HFF-Myc (cell line): ENCODE data around the gene SMIM44.
"Not testable (repeated sequence)": the region's sequence is repeated elsewhere in the genome, so short reads cannot be mapped to it uniquely, and the experiment has no call there.

Experiments
- DNase-seq: peaks from one replicate; pipeline ENCODE4 v3.0.0-alpha.2; 2011; ENCODE audit warnings: low read depth; ENCODE audit errors: extremely low read depth
- H3K4me3 ChIP-seq: replicated peaks from 2 replicates; pipeline ENCODE4 v1.5.1; 2011; ENCODE audit warnings: low read depth, mild to moderate bottlenecking, control low read depth, low read length
- CTCF ChIP-seq: IDR thresholded peaks from 2 replicates; pipeline ENCODE4 v1.5.1; 2012; ENCODE audit warnings: mild to moderate bottlenecking, low read depth, low read length, control low read depth; ENCODE audit errors: missing control alignments

Gene SMIM44

GRCh38 chr19:3483226-3483628 is at the start of gene SMIM44:
TSS of gene SMIM44 (minus strand) at chr19:3483441. CDS start at chr19:3483403, 38 bp downstream.
- TF ChIP-seq CTCF = no peak

GRCh38 chr19:3533033-3533432 is 49.8 kb upstream of the SMIM44 start:
- TF ChIP-seq CTCF = no peak
- no peak for DNase-seq
- no peak overlapping the region for H3K4me3 ChIP-seq

More at GRCh38 chr19:3483226-3483628, at the start of gene SMIM44:
- H3K4me3 ChIP-seq = no peak within 1 kb of the TSS
- DNase-seq = no peak

GRCh38 chr19:3532154-3532786 is 49.0 kb upstream of the SMIM44 start:
- no peak overlapping the region for H3K4me3 ChIP-seq
- TF ChIP-seq CTCF = no peak
- no peak for DNase-seq

- DNase-seq = no peak
- no peak for TF ChIP-seq CTCF
- no peak overlapping the region for H3K4me3 ChIP-seq
These were observed 48.5 kb upstream of the SMIM44 start for GRCh38 chr19:3531716-3532115.

GRCh38 chr19:3530389-3530788 is 47.1 kb upstream of the SMIM44 start:
- no peak for TF ChIP-seq CTCF
- H3K4me3 ChIP-seq = no peak overlapping the region
- no peak for DNase-seq

- DNase-seq, H3K4me3 ChIP-seq: not testable (repeated sequence)
These were observed 46.1 kb upstream of the SMIM44 start for GRCh38 chr19:3529299-3529698.

GRCh38 chr19:3528539-3529211 is 45.4 kb upstream of the SMIM44 start:
- no peak overlapping the region for H3K4me3 ChIP-seq
- no peak for DNase-seq
- TF ChIP-seq CTCF = no peak
